Umbilical cord (tissue), 2 donors: Measurements from ENCODE around the gene LARP4B. TPM values are rescaled to one million over a fixed set of nuclear protein-coding genes. Genes with fewer than 3 reads are reported as not detected.
A peak's percentile ranks its signal among the peaks of the same experiment; 100 is the strongest.
"Not testable (repeated sequence)": the region's sequence is repeated elsewhere in the genome, so short reads cannot be mapped to it uniquely, and the experiment has no call there.

Experiments
- DNase-seq: peaks from one replicate; pipeline ENCODE4 v3.0.0-alpha.2; 2015; ENCODE audit warnings: low spot score
- total RNA-seq: library from RNA; depleted of rRNA; stranded (reverse); fragments of >200 nt; gene quantifications from one replicate; pipeline ENCODE4 v1.2.3, GENCODE V29; 2014; ENCODE audit warnings: low replicate concordance; ENCODE audit not compliant: insufficient read depth

LARP4B gene
- total RNA-seq, 1 donor from 2014 or later, result 32.7 TPM

- no peak for DNase-seq
These were observed 26.6 kb upstream of the LARP4B start for GRCh38 chr10:958106-958505.

GRCh38 chr10:955820-956217 is 24.3 kb upstream of the LARP4B start:
- no peak for DNase-seq

- DNase-seq, result no peak
These were observed 23.8 kb upstream of the LARP4B start for GRCh38 chr10:955127-955819.

- DNase-seq, result no peak
These were observed 22.9 kb upstream of the LARP4B start for GRCh38 chr10:954396-954795.

- DNase-seq, result no peak
These were observed 22.3 kb upstream of the LARP4B start for GRCh38 chr10:953836-954235.

- DNase-seq, result no peak
These were observed 17.9 kb upstream of the LARP4B start for GRCh38 chr10:949446-949845.

GRCh38 chr10:948347-948746 is 16.8 kb upstream of the LARP4B start:
- DNase-seq, result no peak

GRCh38 chr10:947881-948280 is 16.4 kb upstream of the LARP4B start:
- no peak for DNase-seq

GRCh38 chr10:947051-947450 is 15.5 kb upstream of the LARP4B start:
- DNase-seq, result no peak

- DNase-seq, result no peak
These were observed 14.3 kb upstream of the LARP4B start for GRCh38 chr10:945778-946177.

GRCh38 chr10:944034-944831 is 12.7 kb upstream of the LARP4B start:
- peak; percentile 14 for DNase-seq

GRCh38 chr10:943334-944033 is 12.0 kb upstream of the LARP4B start:
- DNase-seq, result no peak

- DNase-seq, result peak; percentile 7
These were observed 7.6 kb upstream of the LARP4B start for GRCh38 chr10:938941-939678.

- DNase-seq, result no peak
These were observed 3.4 kb upstream of the LARP4B start for GRCh38 chr10:934746-935406.

- DNase-seq, result not testable (repeated sequence)
These were observed 2.7 kb upstream of the LARP4B start for GRCh38 chr10:934165-934564.

GRCh38 chr10:932589-932988 is 1.1 kb upstream of the LARP4B start:
- no peak for DNase-seq

GRCh38 chr10:930625-931325 is 730 bp downstream of the LARP4B start:
- peak; percentile 37 for DNase-seq

GRCh38 chr10:929960-930624 is 1.4 kb downstream of the LARP4B start:
- DNase-seq, result no peak

- DNase-seq, result no peak
These were observed 4.4 kb downstream of the LARP4B start for GRCh38 chr10:927131-927530.

GRCh38 chr10:926075-926698 is 5.3 kb downstream of the LARP4B start:
- no peak for DNase-seq
